ENCODE data around the gene COL8A1.

DNA sequence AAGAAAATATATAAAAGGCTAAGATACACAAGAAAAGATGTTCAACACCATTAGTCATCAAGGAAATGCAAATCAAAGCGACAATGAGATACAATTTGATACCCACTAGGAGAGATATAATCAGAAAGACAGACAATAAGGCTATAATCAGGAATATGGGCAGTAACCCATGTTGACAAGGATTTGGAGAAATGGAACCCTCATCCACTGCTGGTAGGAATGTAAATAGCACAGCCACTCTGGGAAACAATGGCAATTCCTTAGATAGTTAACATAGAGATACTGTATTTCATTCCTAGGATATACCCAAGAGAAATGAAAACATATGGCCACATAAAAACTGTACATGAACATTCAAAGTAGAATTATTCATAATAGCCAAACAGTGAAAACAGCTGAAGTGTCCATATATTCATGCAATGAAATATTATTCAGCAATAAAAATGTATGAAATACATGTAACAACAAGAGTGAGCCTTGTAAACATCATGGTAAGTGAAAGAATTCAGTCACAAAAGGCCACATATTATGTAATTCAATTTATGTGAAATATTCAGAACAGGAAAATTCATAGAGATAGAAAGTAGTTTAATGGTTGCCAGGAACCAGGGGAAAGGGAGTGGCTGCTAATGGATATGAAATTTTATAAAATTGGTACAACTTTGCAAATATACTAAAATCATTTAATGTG is 18.2 kb upstream of the COL8A1 start:
- TF ChIP-seq, protein P1, sequence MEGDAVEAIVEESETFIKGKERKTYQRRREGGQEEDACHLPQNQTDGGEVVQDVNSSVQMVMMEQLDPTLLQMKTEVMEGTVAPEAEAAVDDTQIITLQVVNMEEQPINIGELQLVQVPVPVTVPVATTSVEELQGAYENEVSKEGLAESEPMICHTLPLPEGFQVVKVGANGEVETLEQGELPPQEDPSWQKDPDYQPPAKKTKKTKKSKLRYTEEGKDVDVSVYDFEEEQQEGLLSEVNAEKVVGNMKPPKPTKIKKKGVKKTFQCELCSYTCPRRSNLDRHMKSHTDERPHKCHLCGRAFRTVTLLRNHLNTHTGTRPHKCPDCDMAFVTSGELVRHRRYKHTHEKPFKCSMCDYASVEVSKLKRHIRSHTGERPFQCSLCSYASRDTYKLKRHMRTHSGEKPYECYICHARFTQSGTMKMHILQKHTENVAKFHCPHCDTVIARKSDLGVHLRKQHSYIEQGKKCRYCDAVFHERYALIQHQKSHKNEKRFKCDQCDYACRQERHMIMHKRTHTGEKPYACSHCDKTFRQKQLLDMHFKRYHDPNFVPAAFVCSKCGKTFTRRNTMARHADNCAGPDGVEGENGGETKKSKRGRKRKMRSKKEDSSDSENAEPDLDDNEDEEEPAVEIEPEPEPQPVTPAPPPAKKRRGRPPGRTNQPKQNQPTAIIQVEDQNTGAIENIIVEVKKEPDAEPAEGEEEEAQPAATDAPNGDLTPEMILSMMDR (IDR thresholded peaks at IDR 0.05; ENCODE audit: poor library complexity) = no peak
- no peak for TF ChIP-seq EZH2 (IDR thresholded peaks at IDR 0.05; ENCODE audit: borderline replicate concordance)
